GM20000 (cell line): Measurements from ENCODE around the gene ACE2.

Experiments used
- DNase-seq: peaks from one replicate; pipeline ENCODE4 v3.0.0; 2012; ENCODE audit warnings: low spot score
- TF ChIP-seq, protein P1 (sequence below): IDR thresholded peaks from 2 replicates; pipeline ENCODE4 v1.5.1; 2012; ENCODE audit warnings: mild to moderate bottlenecking, control low read depth; ENCODE audit errors: extremely low read depth, missing control alignments

ACE2 gene

DNA sequence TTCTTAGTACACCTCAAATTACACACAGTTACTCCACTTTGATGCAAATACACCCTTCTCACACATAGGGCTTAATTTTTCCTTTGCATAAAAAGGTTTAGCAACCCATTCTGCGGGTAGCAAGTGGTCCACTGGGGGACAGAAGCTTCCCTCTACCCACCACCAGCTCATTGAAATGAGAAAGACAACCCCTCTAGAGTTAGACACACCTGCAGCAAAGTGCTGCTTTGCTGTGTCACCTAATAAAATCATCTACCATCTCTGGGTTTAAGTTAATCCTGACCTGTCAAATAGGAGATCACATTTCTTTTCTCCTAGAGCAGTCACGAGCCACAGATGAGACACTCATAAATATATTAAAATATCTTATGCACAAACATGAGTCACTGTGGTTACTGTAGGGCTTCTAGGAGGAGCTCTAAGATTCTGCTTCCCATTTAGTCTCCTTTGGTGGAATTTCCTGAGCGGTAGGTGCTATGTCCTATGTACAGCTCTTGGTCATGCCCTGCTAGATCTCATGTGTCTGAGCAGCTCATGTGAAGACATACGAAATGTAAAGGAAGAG, 88.3 kb downstream of the ACE2 start:
- TF ChIP-seq, protein P1, sequence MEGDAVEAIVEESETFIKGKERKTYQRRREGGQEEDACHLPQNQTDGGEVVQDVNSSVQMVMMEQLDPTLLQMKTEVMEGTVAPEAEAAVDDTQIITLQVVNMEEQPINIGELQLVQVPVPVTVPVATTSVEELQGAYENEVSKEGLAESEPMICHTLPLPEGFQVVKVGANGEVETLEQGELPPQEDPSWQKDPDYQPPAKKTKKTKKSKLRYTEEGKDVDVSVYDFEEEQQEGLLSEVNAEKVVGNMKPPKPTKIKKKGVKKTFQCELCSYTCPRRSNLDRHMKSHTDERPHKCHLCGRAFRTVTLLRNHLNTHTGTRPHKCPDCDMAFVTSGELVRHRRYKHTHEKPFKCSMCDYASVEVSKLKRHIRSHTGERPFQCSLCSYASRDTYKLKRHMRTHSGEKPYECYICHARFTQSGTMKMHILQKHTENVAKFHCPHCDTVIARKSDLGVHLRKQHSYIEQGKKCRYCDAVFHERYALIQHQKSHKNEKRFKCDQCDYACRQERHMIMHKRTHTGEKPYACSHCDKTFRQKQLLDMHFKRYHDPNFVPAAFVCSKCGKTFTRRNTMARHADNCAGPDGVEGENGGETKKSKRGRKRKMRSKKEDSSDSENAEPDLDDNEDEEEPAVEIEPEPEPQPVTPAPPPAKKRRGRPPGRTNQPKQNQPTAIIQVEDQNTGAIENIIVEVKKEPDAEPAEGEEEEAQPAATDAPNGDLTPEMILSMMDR: no peak
- no peak for DNase-seq

- no peak for DNase-seq
- TF ChIP-seq, protein P1: no peak
These were observed 89.2 kb downstream of the ACE2 start for GRCh38 chrX:15511563-15511962.
